Erythroblast (primary cell): ENCODE data around the gene ZBTB21.

Experiments
- GATA1 ChIP-seq: IDR thresholded peaks from 2 replicates; pipeline ENCODE4 v1.6.1; 2011; ENCODE audit warnings: low read depth, mild to moderate bottlenecking, control low read depth, low read length, moderate library complexity
- POLR2A ChIP-seq: IDR thresholded peaks from 2 replicates; pipeline ENCODE4 v1.6.1; 2011; ENCODE audit warnings: mild to moderate bottlenecking, low read length

GRCh38 chr21:41965045-41965444 lies 45.1 kb downstream of the ZBTB21 start:
- TF ChIP-seq POLR2A = no peak
- no peak for TF ChIP-seq GATA1
